ENCODE data around the gene BMI1. TPM values are rescaled to one million over a fixed set of nuclear protein-coding genes. Genes with fewer than 3 reads are reported as not detected.

The BMI1 gene
- total RNA-seq (2022; extraction: Qiagen RNA extraction), result 30.8 to 40.6 TPM (median 33.8 TPM) in 5 replicates

GRCh38 chr10:22320591-22321155, at the start of gene BMI1:
TSS of gene BMI1 (plus strand) at chr10:22321099. CDS start at chr10:22326450, 5,351 bp downstream.

GRCh38 chr10:22316286-22317075, 4.4 kb upstream of the BMI1 start, which contains the start of gene COMMD3:
TSS of gene COMMD3 (plus strand) at chr10:22316388. CDS start at chr10:22316418, 30 bp downstream.

GRCh38 chr10:22345301-22346095, 24.6 kb downstream of the BMI1 start, which contains the start of gene SPAG6:
TSS of gene SPAG6 (plus strand) at chr10:22345496. CDS start at chr10:22345612, 116 bp downstream.

Other genes starting within 250 kb of the BMI1 start
- gene EBLN1, start 103.1 kb upstream of the BMI1 start, total RNA-seq (2022; extraction: Qiagen RNA extraction), result 0.05 to 0.09 TPM in 2 of 5 replicates, not detected in the others
- gene COMMD3, start 4.7 kb upstream of the BMI1 start, total RNA-seq (2022; extraction: Qiagen RNA extraction), result 41.2 to 48.2 TPM (median 44.6 TPM) in 5 replicates
- gene SPAG6, start 24.4 kb downstream of the BMI1 start, total RNA-seq (2022; extraction: Qiagen RNA extraction), result not detected in 5 replicates

Measured in A549 treated with AZD2906 at 1 μM for 4 hours (cell line).